Fibroblast of lung (primary cell): ENCODE results near the gene FGF18. TPM values are rescaled to one million over a fixed set of nuclear protein-coding genes. Genes with fewer than 3 reads are reported as not detected.

Experiments
- DNase-seq, 2 donors: peaks; one replicate each; pipeline versions ENCODE4 v3.0.0 to v3.0.0-alpha.2; 2010; ENCODE audit warnings: low read depth in 2 of 2
- H2AFZ ChIP-seq: 2 replicates; pipeline ENCODE4 v1.5.1; 2012; ENCODE audit warnings: low read length, control low read depth, inconsistent platforms
- H3K27ac ChIP-seq: 2 replicates; pipeline ENCODE4 v1.5.1; 2011; ENCODE audit warnings: low read length, control low read depth; ENCODE audit not compliant: insufficient read depth
- H3K27me3 ChIP-seq: 2 replicates; pipeline ENCODE4 v1.5.1; 2011; ENCODE audit warnings: mild to moderate bottlenecking, low read length; ENCODE audit not compliant: control insufficient read depth, insufficient read depth
- H3K36me3 ChIP-seq: 2 replicates; pipeline ENCODE4 v1.5.1; 2011; ENCODE audit warnings: low read length; ENCODE audit not compliant: control insufficient read depth, insufficient read depth
- H3K4me1 ChIP-seq: 2 replicates; pipeline ENCODE4 v1.5.1; 2011; ENCODE audit warnings: low read length; ENCODE audit not compliant: control insufficient read depth, insufficient read depth; ENCODE audit errors: extremely low read depth
- H3K4me2 ChIP-seq: 2 replicates; pipeline ENCODE4 v1.5.1; 2011; ENCODE audit warnings: low read length, control low read depth; ENCODE audit not compliant: insufficient read depth; ENCODE audit errors: extremely low read depth
- H3K4me3 ChIP-seq, 4 experiments: fragments of 200-600 bp in 1 of 4; sonication (generic) in 1 of 4; replicated peaks in 1 of 4; 2 replicates each; pipeline ENCODE4 v1.5.1; 2011 to 2016; ENCODE audit warnings: low read length in 4 of 4, low read depth in 3 of 4, mild to moderate bottlenecking in 3 of 4, control low read depth in 2 of 4, inconsistent platforms in 1 of 4, mixed read lengths in 1 of 4; ENCODE audit not compliant: insufficient read depth in 1 of 4; ENCODE audit errors: control extremely low read depth in 1 of 4
- H3K79me2 ChIP-seq: 2 replicates; pipeline ENCODE4 v1.5.1; 2012; ENCODE audit warnings: mild to moderate bottlenecking, low read length, inconsistent platforms; ENCODE audit not compliant: control insufficient read depth, insufficient read depth
- H3K9ac ChIP-seq: 2 replicates; pipeline ENCODE4 v1.5.1; 2011; ENCODE audit warnings: mild to moderate bottlenecking, low read length, control low read depth; ENCODE audit not compliant: insufficient read depth
- H3K9me3 ChIP-seq: 2 replicates; pipeline ENCODE4 v1.5.1; 2012; ENCODE audit warnings: low read depth, low read length; ENCODE audit not compliant: control insufficient read depth, insufficient read depth
- H4K20me1 ChIP-seq: 2 replicates; pipeline ENCODE4 v1.5.1; 2011; ENCODE audit warnings: low read length; ENCODE audit not compliant: control insufficient read depth, insufficient read depth; ENCODE audit errors: extremely low read depth
- CTCF ChIP-seq, 2 donors: IDR thresholded peaks in 1 of 2; conservative IDR thresholded peaks in 1 of 2; 1 replicate in 1 of 2; 2 replicates in 1 of 2; pipeline ENCODE4 v1.5.1; 2011 to 2012; ENCODE audit warnings: low read length in 2 of 2, control low read depth in 1 of 2, inconsistent platforms in 1 of 2, low read depth in 1 of 2, mild to moderate bottlenecking in 1 of 2
- EZH2 ChIP-seq: IDR thresholded peaks from 2 replicates; pipeline ENCODE4 v1.5.1; 2012; ENCODE audit warnings: low read length, control low read depth, mild to moderate bottlenecking; ENCODE audit errors: missing control alignments
- polyA plus RNA-seq, 2 donors: library from polyadenylated mRNA; depleted of rRNA in 1 of 2; stranded (reverse) in 1 of 2; unstranded in 1 of 2; fragments of >200 nt; gene quantifications; 2 replicates each; pipeline ENCODE4 v1.2.1, GENCODE V29; 2011 to 2012; ENCODE audit warnings: missing spikeins in 1 of 2
- total RNA-seq: library from RNA; depleted of rRNA; stranded (reverse); fragments of >200 nt; gene quantifications from 2 replicates; pipeline ENCODE4 v1.2.1, GENCODE V29; 2014

FGF18 gene
- total and polyA plus RNA-seq, 2 donors (not counting 1 experiment from before 2014, with no cell fraction given) = 0.33 to 19.3 TPM

DNA sequence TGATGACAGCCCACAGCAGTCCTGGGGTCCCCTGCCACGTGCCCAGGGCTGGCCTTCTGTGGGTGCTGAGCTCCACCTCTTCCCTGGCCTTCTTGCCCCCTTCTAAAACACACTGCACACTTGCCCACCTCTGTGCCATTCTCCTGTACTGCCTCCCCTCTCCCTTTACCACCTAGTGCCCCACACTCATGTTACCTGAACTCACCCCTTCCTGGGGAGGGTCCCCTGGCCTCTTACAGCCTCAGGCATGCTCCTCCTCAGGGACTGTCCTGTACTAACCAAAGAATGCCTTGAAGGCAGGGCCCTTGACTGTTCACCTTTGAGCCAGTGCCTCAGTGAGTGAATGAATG is 60.3 kb downstream of the FGF18 start:
- Histone ChIP-seq H3K79me2 (no peaks in the 10 kb centered on the region), H3K27me3 (peaks cover 11% of the 10 kb centered on the region), H3K4me1 (peaks cover 2% of the 10 kb centered on the region), H4K20me1 (no peaks in the 10 kb centered on the region), H3K4me2 (no peak overlapping the region), H3K9ac (no peak overlapping the region), H3K36me3 (no peaks in the 10 kb centered on the region), H3K9me3 (no peaks in the 10 kb centered on the region), H3K4me3 (no peak overlapping the region), H2AFZ (no peak overlapping the region), H3K27ac (no peak overlapping the region)
- TF ChIP-seq EZH2 (no peak), CTCF (conservative IDR thresholded peaks at IDR 0.05 in 1 of 2, IDR thresholded peaks at IDR 0.05 in 1 of 2; ENCODE audit: low read depth in 1 of 2, low read length in 2 of 2) (no peak)
- DNase-seq = no peak

GRCh38 chr5:171480239-171480638 is 60.8 kb downstream of the FGF18 start:
- H3K27me3 ChIP-seq = peaks cover 11% of the 10 kb centered on the region
- H3K4me2 ChIP-seq = no peak overlapping the region
- H3K9ac ChIP-seq = no peak overlapping the region
- TF ChIP-seq CTCF (conservative IDR thresholded peaks at IDR 0.05 in 1 of 2, IDR thresholded peaks at IDR 0.05 in 1 of 2; ENCODE audit: low read depth in 1 of 2, low read length in 2 of 2) = no peak
- no peak for TF ChIP-seq EZH2
- H4K20me1 ChIP-seq = no peaks in the 10 kb centered on the region
- peaks cover 2% of the 10 kb centered on the region for H3K4me1 ChIP-seq
- no peak overlapping the region for H3K4me3 ChIP-seq
- no peak overlapping the region for H3K27ac ChIP-seq
- DNase-seq = no peak
- H3K36me3 ChIP-seq = no peaks in the 10 kb centered on the region
- no peaks in the 10 kb centered on the region for H3K9me3 ChIP-seq
- H3K79me2 ChIP-seq = no peaks in the 10 kb centered on the region
- no peak overlapping the region for H2AFZ ChIP-seq

GRCh38 chr5:171481571-171482433 is 62.4 kb downstream of the FGF18 start:
- peaks cover 2% of the 10 kb centered on the region for H3K4me1 ChIP-seq
- no peak overlapping the region for H3K4me3 ChIP-seq
- H2AFZ ChIP-seq = no peak overlapping the region
- no peaks in the 10 kb centered on the region for H3K9me3 ChIP-seq
- no peak for TF ChIP-seq CTCF (conservative IDR thresholded peaks at IDR 0.05 in 1 of 2, IDR thresholded peaks at IDR 0.05 in 1 of 2; ENCODE audit: low read depth in 1 of 2, low read length in 2 of 2)
- TF ChIP-seq EZH2 = no peak
- H3K4me2 ChIP-seq = no peak overlapping the region
- no peak overlapping the region for H3K9ac ChIP-seq
- DNase-seq = no peak
- H3K27me3 ChIP-seq = peaks cover 11% of the 10 kb centered on the region
- H3K79me2 ChIP-seq = no peaks in the 10 kb centered on the region
- no peak overlapping the region for H3K27ac ChIP-seq
- no peaks in the 10 kb centered on the region for H4K20me1 ChIP-seq
- no peaks in the 10 kb centered on the region for H3K36me3 ChIP-seq
